Endothelial cell of umbilical vein (primary cell): ENCODE results near the gene CHST3.

Source experiments
- EZH2 ChIP-seq: IDR thresholded peaks from 2 replicates; pipeline ENCODE4 v1.6.1; 2012; ENCODE audit warnings: borderline replicate concordance, low read depth, mild to moderate bottlenecking, moderate library complexity, low read length, inconsistent platforms; ENCODE audit not compliant: severe bottlenecking
- GATA2 ChIP-seq: IDR thresholded peaks from 2 replicates; pipeline ENCODE4 v1.7.0; 2011; ENCODE audit warnings: low read depth, mild to moderate bottlenecking, moderate library complexity, mixed read lengths, low read length; ENCODE audit not compliant: insufficient read length, insufficient read depth
- JUN ChIP-seq: IDR thresholded peaks from 2 replicates; pipeline ENCODE4 v1.6.1; 2011; ENCODE audit warnings: borderline replicate concordance, low read depth; ENCODE audit not compliant: insufficient read length, insufficient read depth
- MYC ChIP-seq: IDR thresholded peaks from one replicate; pipeline ENCODE4 v1.6.1; 2011; ENCODE audit warnings: mild to moderate bottlenecking, low read depth, low read length
- POLR2A ChIP-seq: IDR thresholded peaks from 2 replicates; pipeline ENCODE4 v1.6.1; 2012; ENCODE audit warnings: low read depth, mild to moderate bottlenecking, control low read depth, low read length
- POLR2AphosphoS5 ChIP-seq: IDR thresholded peaks from 2 replicates; pipeline ENCODE4 v1.6.1; 2012; ENCODE audit warnings: low read depth, mild to moderate bottlenecking, control low read depth, low read length, moderate library complexity; ENCODE audit not compliant: insufficient read depth
- TF ChIP-seq, protein P1 (sequence below), 2 donors: IDR thresholded peaks; 1 replicate in 1 of 2; 2 replicates in 1 of 2; pipeline ENCODE4 v1.5.1; 2011; ENCODE audit warnings: low read length in 2 of 2, mild to moderate bottlenecking in 2 of 2, moderate library complexity in 2 of 2, control low read depth in 1 of 2, inconsistent platforms in 1 of 2, low read depth in 1 of 2; ENCODE audit not compliant: insufficient read depth in 1 of 2; ENCODE audit errors: extremely low read depth in 1 of 2
- TF ChIP-seq, protein P2 (sequence below): IDR thresholded peaks from 2 replicates; pipeline ENCODE4 v1.6.1; 2011; ENCODE audit not compliant: insufficient read depth, insufficient read length

DNA sequence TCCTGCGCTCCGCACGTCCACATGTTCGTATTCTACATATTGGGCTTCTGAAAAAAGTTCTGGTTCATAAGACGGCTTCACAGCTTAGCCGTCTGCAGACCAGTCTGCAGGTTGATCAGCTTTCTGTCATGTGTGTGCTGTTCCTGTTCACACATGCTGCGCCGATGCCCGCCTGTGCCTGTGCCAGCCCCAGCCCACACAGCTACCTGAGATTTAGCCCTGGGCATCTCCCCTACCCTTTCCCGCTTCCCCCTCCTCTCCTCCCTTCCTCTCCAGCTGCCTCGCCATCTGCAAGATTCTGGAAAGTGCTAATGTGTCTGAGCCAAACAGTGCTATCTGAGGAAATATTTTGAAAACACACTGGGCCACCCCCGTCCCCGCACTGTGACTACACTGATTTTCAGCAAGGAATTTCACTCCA is 7.1 kb downstream of the CHST3 start:
- TF ChIP-seq EZH2 (no peak), POLR2A (no peak), POLR2AphosphoS5 (no peak), GATA2 (no peak), JUN (no peak), MYC (no peak)
- TF ChIP-seq, protein P1, sequence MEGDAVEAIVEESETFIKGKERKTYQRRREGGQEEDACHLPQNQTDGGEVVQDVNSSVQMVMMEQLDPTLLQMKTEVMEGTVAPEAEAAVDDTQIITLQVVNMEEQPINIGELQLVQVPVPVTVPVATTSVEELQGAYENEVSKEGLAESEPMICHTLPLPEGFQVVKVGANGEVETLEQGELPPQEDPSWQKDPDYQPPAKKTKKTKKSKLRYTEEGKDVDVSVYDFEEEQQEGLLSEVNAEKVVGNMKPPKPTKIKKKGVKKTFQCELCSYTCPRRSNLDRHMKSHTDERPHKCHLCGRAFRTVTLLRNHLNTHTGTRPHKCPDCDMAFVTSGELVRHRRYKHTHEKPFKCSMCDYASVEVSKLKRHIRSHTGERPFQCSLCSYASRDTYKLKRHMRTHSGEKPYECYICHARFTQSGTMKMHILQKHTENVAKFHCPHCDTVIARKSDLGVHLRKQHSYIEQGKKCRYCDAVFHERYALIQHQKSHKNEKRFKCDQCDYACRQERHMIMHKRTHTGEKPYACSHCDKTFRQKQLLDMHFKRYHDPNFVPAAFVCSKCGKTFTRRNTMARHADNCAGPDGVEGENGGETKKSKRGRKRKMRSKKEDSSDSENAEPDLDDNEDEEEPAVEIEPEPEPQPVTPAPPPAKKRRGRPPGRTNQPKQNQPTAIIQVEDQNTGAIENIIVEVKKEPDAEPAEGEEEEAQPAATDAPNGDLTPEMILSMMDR (IDR thresholded peaks at IDR 0.05; ENCODE audit: extremely low read depth in 1 of 2, insufficient read depth in 1 of 2, low read depth in 1 of 2, low read length in 2 of 2): no peak
- TF ChIP-seq, protein P2, sequence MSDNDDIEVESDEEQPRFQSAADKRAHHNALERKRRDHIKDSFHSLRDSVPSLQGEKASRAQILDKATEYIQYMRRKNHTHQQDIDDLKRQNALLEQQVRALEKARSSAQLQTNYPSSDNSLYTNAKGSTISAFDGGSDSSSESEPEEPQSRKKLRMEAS: no peak
